HG02798 (cell line): ENCODE results near the gene HTRA2.
A peak's percentile ranks its signal among the peaks of the same experiment; 100 is the strongest.

ENCODE experiments used
- ATAC-seq: cut with Tn5 transposase; IDR thresholded peaks from one replicate; pipeline ENCODE4 v1.9.1; 2021; ENCODE audit warnings: mild to moderate bottlenecking; ENCODE audit not compliant: unreplicated experiment, poor library complexity

HTRA2 gene

GRCh38 chr2:74536166-74536950, 6.6 kb downstream of the HTRA2 start:
- ATAC-seq, result no peak

- ATAC-seq, result no peak
Measured at GRCh38 chr2:74537140-74537539, 7.4 kb downstream of the HTRA2 start.

- no peak for ATAC-seq
Measured at GRCh38 chr2:74538881-74539339, 9.2 kb downstream of the HTRA2 start.

GRCh38 chr2:74540291-74540690, 10.6 kb downstream of the HTRA2 start:
- no peak for ATAC-seq

- ATAC-seq, result no peak
Measured at GRCh38 chr2:74542978-74543377, 13.2 kb downstream of the HTRA2 start.

GRCh38 chr2:74544634-74545033, 14.9 kb downstream of the HTRA2 start:
- no peak for ATAC-seq

GRCh38 chr2:74546004-74546403, 16.3 kb downstream of the HTRA2 start:
- ATAC-seq, result no peak

- ATAC-seq, result no peak
Measured at GRCh38 chr2:74548285-74548899, 18.7 kb downstream of the HTRA2 start.

GRCh38 chr2:74548900-74549826, 19.4 kb downstream of the HTRA2 start:
- peak; percentile 48 for ATAC-seq

GRCh38 chr2:74550231-74550630, 20.5 kb downstream of the HTRA2 start:
- ATAC-seq, result no peak

GRCh38 chr2:74551530-74551929, 21.8 kb downstream of the HTRA2 start:
- no peak for ATAC-seq

GRCh38 chr2:74551942-74552913, 22.5 kb downstream of the HTRA2 start:
- no peak for ATAC-seq

- no peak for ATAC-seq
Measured at GRCh38 chr2:74552914-74553811, 23.4 kb downstream of the HTRA2 start.

- peak; percentile 67 for ATAC-seq
Measured at GRCh38 chr2:74553892-74554819, 24.4 kb downstream of the HTRA2 start, which contains the start of the genes DOK1 and LOXL3. DOK1 (plus strand) TSS chr2:74554720; CDS start chr2:74554755, 35 bp downstream. LOXL3 (minus strand) TSS chr2:74553942; CDS start chr2:74552634, 1,308 bp downstream.

GRCh38 chr2:74554820-74555531, 25.2 kb downstream of the HTRA2 start:
- peak; percentile 46 for ATAC-seq

GRCh38 chr2:74555610-74556103, 25.9 kb downstream of the HTRA2 start:
- ATAC-seq, result no peak

GRCh38 chr2:74556159-74556558, 26.4 kb downstream of the HTRA2 start:
- ATAC-seq, result no peak
